Measurements from ENCODE around the gene ANO3.
"Not testable (repeated sequence)": the region's sequence is repeated elsewhere in the genome, so short reads cannot be mapped to it uniquely, and the experiment has no call there.

ANO3 gene

GRCh38 chr11:26331911-26332571, at the start of gene ANO3:
ANO3 (plus strand) TSS chr11:26332130; CDS start chr11:26332276, 146 bp downstream.
- no peak for DNase-seq (ENCODE audit: low read depth)

- DNase-seq (ENCODE audit: low read depth) = no peak
Measured at GRCh38 chr11:26283852-26284408, 48.0 kb upstream of the ANO3 start.

DNA sequence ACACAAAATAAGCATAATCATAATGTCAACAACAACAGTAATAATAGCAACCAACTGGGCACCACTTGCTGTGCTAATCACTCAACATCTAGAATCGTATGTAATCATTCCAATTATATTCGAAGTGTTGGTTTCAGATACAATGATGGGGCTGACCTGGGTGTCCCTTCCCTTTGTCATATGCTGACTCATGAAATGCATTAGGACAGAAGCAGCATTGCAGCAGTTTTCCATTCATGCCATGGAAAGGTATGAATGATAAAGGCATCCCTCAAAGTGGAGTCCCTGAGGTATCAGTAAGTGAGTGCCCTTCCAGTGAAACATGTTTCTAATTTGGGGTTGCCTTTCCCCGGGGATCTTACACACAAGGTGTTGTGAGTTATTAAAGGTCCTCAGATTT, 46.3 kb upstream of the ANO3 start:
- DNase-seq (ENCODE audit: low read depth) = no peak

DNA sequence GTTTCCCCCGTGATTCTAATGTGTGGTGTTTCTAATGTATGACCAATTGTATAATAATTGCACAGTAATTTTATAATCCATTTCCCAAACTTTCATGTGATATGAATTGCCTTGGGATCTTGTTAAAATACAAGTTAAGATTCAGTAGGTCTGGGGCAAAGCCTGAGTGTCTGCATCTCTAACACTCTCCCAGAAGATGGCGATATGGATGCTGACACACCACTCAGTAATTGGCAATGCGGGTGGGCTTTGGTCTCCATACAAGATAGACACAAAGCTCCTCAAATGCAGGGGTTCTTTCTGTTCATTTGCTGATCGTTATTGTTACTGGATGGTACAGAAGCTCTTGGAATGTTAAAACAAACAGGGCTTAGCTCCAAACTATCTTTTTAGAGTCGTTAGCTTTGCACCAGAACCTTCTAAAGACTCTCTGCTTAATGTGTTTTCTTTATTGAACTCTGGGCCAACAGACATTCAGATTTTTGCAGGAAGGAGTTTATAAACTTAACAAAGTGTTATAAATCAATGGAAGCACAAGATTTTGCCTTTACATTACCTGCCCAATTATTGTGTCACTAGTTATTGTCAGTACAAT, 45.4 kb upstream of the ANO3 start:
- DNase-seq (ENCODE audit: low read depth) = no peak

GRCh38 chr11:26287067-26287518, 44.8 kb upstream of the ANO3 start:
- no peak for DNase-seq (ENCODE audit: low read depth)

DNA sequence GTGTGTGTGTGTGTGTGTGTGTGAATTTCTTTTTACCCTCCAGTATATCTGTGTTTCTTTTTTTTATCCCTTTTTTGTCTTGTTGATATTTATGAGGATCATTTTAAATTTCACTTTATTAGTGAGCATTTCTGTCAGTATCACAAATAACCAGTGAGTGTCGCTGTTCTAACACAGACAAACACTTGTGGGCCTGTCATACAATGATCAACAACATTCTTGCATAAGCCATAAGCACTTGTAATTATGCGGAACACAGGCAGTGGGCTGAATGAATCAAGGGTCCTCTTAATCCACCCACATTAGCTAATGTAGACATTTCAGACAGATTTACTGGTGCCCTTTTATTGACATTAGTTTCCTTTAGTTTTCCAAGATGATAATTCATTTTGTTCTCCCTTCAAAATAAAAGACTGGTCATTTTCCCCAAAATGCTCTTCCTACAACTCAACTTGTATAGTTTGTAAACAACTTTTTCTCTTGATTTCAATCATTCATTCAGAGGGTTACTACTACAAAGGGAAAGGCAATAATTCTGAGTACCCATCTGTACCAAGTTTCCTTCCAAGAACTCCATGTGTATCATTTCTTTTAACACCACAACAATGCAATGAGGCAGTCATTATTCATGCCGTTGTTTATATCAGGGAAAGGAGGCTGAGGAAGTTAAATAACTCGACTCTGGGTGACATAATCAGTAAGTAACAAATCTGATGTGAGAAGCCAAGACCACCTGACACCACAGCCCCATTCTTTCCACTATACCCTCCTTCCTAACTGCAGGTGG, 34.5 kb upstream of the ANO3 start:
- DNase-seq (ENCODE audit: low read depth) = no peak

DNA sequence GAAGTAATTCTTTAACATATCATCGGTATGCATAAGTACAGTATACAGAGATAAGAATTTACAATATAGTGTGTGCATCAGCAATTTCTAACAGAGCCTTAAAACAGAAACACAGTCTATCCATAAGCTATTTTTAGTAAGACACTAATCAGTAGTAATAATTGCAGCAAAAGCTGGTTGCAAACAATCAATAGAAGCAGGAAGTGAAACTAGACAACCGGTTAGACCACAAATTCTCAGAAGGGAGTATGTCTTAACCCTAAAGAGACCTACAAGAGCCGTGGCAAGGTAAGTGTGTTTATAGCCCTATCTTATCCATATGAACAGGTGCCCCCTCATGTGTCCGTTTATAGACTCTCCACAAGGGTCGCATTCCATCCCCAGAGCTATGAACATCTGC, 15.6 kb upstream of the ANO3 start:
- DNase-seq (ENCODE audit: low read depth) = not testable (repeated sequence)

DNA sequence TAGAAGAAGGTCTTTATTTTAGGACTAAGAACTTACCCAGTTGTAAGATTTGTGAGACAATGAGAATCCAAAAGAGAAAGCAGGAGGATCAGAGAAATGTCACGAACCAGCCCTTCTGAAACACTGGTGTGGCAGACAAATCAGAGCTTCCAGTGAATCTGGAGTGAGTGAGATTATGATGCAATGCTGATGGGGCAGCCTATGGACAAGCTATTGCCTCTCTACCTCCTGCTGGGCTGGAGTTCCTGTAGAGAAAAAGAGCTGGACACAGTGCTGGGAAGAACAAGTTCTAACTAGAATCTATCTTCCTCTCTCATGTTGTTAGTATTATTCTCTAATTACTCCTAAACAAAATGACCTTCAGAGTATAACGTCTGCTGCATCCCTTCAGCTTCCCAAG, 12.0 kb upstream of the ANO3 start:
- DNase-seq (ENCODE audit: low read depth) = no peak

DNA sequence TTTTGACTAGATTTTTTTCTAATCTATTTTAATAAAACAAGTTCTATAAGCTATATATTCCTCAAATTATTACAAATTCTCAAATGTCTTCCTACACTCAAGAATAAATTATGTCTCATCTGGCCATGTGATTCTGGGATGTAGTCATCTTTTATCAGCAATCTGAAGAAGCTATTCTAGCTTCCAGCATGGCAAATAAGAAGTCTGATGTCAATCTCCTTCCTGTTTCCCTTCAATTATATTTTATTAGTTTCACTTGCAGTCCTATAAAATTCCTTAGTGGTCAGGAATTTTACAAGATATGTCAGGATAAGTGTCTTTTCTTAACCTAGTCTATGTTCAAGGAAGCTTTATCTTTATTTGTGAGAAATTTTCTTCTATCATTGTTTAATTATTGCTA, 10.4 kb upstream of the ANO3 start:
- DNase-seq (ENCODE audit: low read depth) = no peak

GRCh38 chr11:26322335-26323067, 9.4 kb upstream of the ANO3 start:
- no peak for DNase-seq (ENCODE audit: low read depth)

GRCh38 chr11:26323837-26324236, 8.1 kb upstream of the ANO3 start:
- DNase-seq (ENCODE audit: low read depth) = no peak

DNA sequence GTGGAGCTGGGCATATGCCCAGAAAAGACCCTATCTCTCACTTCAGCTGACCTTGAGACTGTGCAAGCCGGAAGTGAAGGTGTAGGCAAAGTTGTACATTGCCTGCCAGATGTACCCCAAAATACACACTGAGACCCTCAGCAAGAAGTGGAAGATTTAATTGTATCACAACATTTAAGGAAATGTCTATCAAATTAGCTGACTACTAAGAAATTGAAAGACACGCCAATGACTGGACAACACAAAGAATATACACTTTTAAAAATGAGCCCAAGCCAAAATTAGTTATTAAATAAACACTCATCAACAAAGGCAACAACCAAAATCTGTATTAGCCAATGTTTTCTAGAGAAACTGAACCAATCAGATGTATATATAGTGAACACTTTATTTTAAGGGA, 7.7 kb upstream of the ANO3 start:
- no peak for DNase-seq (ENCODE audit: low read depth)

- no peak for DNase-seq (ENCODE audit: low read depth)
Measured at GRCh38 chr11:26326793-26327400, 5.0 kb upstream of the ANO3 start.

DNA sequence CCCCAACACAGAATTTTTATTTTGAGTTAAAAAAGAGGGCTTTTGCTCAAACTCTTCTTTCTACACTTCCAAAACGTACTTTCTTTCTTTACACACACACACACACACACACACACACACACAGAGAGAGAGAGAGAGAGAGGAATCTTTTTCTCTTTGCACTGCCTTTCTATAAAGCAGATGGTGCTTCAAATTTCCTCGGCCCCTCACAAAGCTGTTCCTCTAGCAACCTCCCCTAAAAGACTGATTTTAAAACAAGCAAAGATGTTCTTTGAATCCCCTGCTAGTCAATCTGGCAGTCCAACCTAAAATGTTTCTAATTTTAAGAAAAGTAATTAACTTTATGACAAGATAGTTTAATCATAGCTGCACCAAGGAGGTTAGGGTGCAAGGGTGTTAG, 2.7 kb upstream of the ANO3 start:
- no peak for DNase-seq (ENCODE audit: low read depth)

GRCh38 chr11:26330262-26330661, 1.7 kb upstream of the ANO3 start:
- DNase-seq (ENCODE audit: low read depth) = no peak

DNA sequence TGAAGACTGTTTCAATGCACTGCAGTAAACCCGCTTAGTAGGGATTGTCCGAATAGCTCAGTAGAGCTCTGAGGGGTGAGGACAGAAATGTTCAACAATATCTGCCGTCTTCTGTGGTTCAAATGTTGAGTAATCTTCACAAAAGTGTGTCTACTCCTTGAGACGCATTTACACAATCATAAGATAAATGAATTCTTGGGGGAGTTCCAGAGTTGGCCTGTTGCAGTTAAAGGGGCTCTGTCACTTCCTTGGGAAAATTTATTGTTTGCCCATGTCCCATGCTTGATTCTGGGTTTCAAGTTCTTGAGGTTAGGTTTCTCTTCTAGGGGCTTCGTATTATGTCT, 614 bp downstream of the ANO3 start:
- no peak for DNase-seq (ENCODE audit: low read depth)

DNA sequence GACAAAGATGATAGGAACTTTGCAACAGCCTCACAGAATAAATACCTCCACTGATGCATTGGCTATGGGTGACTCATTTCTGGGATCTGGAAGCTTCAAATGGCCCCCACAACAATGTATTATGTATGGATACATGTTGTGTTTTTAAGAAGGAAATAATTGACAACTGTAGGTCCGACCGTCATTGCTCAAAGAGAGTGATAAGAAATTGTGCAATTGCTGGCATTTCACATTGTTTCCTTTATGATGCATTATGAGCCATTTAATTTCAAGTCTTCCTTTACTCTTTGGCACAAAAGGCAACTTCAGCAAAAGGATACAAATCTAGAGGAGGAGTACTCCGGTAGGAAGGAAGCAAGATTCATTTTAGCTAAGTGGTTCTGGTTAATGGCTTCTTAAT, 2.0 kb downstream of the ANO3 start:
- no peak for DNase-seq (ENCODE audit: low read depth)

- DNase-seq (ENCODE audit: low read depth) = no peak
Measured at GRCh38 chr11:26335903-26336302, 4.0 kb downstream of the ANO3 start.

DNA sequence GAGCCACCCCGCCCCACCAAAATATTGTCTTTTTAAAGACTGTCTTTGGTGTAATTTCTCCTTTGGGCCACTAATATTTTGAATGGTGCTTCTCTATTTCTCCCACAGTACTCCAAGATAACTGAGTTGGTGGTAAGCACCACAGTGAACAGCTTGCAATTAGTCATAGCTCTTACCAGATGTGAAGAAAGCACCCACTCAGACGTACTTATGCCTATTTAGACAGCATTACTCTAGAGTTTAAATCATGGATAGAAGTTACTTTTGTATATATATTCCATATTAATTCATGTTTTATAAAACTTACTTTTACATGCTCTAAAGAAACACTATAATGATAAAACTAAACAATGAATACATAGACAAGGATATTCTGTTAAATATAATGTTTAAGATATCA, 12.7 kb downstream of the ANO3 start:
- no peak for DNase-seq (ENCODE audit: low read depth)

GRCh38 chr11:26348776-26349175, 16.8 kb downstream of the ANO3 start:
- no peak for DNase-seq (ENCODE audit: low read depth)

DNA sequence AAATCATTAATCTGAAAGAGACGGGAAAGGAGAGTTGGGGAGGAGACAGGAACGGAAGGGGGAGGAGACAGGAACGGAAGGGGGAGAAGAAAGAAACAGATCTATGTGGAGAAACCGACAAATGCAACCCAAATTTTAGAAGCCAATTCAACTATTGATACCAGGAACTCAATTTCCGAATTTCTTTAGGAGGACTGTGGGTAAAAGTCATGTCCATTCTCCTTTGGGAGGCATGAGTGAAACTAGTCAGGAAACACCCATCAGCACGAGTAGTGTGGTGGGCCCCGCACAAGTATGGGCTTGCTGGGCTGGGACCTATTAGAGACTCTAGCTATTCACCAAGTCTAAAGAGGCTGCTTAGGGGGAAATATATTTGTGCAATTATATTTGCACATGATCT, 18.1 kb downstream of the ANO3 start:
- DNase-seq (ENCODE audit: low read depth) = no peak

DNA sequence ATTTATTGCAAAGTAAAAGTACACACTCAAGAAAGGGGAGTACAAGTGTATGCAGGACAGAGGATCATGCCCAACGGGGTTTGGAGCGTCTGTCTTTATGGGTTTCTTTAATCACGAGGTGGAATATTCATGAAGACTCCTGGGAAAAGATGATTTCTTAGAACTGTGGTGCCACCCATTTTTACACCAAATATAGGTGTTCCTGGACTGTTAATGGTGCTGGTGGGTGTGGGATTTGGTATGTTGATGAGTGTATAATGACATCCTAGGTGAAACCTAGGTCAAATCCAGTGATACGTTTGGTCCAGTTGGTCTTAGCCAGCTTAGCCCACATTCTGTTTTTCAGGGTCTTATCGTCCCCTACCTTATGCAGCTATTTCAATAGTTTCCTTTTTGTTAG, 21.1 kb downstream of the ANO3 start:
- DNase-seq (ENCODE audit: low read depth) = no peak

Measured in stimulated activated CD4-positive, alpha-beta T cell treated with anti-CD3 and anti-CD28 coated beads, Interleukin-2, amount 100 ng/mL, for 4 hours (primary cell).